22Rv1 (cell line): ENCODE measurements around the gene AHCYL2.

ENCODE experiments used
- CTCF ChIP-seq: fragments of 450-650 bp; IDR thresholded peaks from 2 replicates; pipeline ENCODE4 v1.5.1; 2017; ENCODE audit warnings: mild to moderate bottlenecking
- ZFX ChIP-seq: fragments of 450-650 bp; IDR thresholded peaks from 2 replicates; pipeline ENCODE4 v1.6.1; 2017; ENCODE audit warnings: antibody characterized with exemption, borderline replicate concordance

GRCh38 chr7:129264534-129264933 is 39.7 kb downstream of the AHCYL2 start:
- TF ChIP-seq CTCF (no peak), ZFX (no peak)
